AG04450 (cell line): ENCODE measurements around the gene INO80C. TPM values are rescaled to one million over a fixed set of nuclear protein-coding genes. Genes with fewer than 3 reads are reported as not detected.

Experiments
- CTCF ChIA-PET: fragments of 300-600, 350-600 bp; formaldehyde crosslinking; extraction: SDS; loops from one replicate; lab custom pipeline; 2022; ENCODE audit warnings: antibody characterized with exemption, inconsistent platforms; lab: Charles Lee
- POLR2A ChIA-PET: fragments of 350-600 bp; formaldehyde crosslinking; extraction: SDS; loops from one replicate; lab custom pipeline; 2021; ENCODE audit warnings: antibody characterized with exemption, inconsistent platforms; lab: Yijun Ruan, JAX
- DNase-seq: peaks from one replicate; pipeline ENCODE4 v3.0.0-alpha.2; 2011; ENCODE audit warnings: low read depth, low spot score
- H3K27ac ChIP-seq: one replicate; pipeline ENCODE4 v1.5.1; 2012; ENCODE audit warnings: low read depth, low read length, control low read depth
- H3K27me3 ChIP-seq: one replicate; pipeline ENCODE4 v1.6.0; 2012; ENCODE audit warnings: low read length; ENCODE audit not compliant: control insufficient read depth, insufficient read depth
- H3K4me3 ChIP-seq: 2 replicates; pipeline ENCODE4 v1.5.1; 2011; ENCODE audit warnings: mild to moderate bottlenecking, low read depth, low read length, control low read depth
- H3K9me3 ChIP-seq: 2 replicates; pipeline ENCODE4 v1.5.1; 2012; ENCODE audit warnings: low read length; ENCODE audit not compliant: control insufficient read depth, insufficient read depth
- polyA plus RNA-seq: library from polyadenylated mRNA; depleted of rRNA; stranded (reverse); fragments of >200 nt; gene quantifications from 2 replicates; pipeline ENCODE4 v1.2.3, GENCODE V29; 2011
- TF ChIP-seq, protein P1 (sequence below): IDR thresholded peaks from 2 replicates; pipeline ENCODE4 v1.5.1; 2011; ENCODE audit warnings: low read depth, low read length, control low read depth, inconsistent platforms

The INO80C gene
- polyA plus RNA-seq, 1 experiment = 13.2 TPM

DNA sequence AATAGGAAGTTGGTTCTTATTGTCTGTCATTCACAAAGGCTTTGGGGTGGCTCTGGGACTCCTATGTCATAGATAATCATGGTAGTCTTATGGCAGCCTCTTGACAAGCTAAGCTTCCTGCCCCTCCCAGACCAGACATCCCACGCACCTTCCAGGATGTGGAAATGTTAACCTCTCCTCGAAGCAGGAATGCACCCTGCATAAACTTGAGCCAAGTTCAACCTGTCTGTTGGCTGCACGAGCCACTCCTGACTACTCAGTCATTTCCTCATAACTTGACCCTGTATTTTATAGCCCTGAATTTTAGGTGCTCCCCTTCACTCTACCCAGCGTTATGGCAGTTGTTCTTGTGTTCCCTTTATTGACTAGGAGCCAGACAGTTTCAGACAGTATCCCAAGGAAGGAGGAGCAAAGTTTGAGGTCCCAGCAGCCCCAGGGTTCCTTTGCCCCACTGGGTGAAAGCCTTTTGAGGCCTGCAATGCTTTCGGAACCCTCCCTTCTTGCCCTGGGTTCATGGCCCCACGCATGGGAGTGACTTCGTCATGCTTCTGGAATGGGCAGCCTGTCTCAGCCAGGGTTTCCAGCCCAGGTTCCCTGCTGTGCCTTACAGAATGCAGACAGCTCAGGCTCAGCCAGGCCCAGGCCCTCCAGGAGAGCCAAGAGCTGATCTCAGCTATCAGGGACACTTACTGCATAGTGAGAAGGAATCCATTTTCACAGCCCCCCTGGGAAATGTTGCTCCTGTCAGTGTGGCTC lies 15.6 kb upstream of the INO80C start:
- ChIA-PET POLR2A (interaction anchor here (0.5 to 1.5 kb wide), 2 partner anchors 13 to 15 kb away, joined by 4 to 9 read pairs; partner anchors contain the start of gene INO80C), CTCF (interaction anchor here (0.6 kb wide), 1 partner anchor 15 kb away, joined by 5 read pairs; no protein-coding TSS in a partner anchor)
- Histone ChIP-seq H3K4me3 (no peak overlapping the region), H3K9me3 (no peaks in the 10 kb centered on the region), H3K27me3 (peaks cover 2% of the 10 kb centered on the region), H3K27ac (no peak overlapping the region)
- DNase-seq = no peak
- TF ChIP-seq, protein P1, sequence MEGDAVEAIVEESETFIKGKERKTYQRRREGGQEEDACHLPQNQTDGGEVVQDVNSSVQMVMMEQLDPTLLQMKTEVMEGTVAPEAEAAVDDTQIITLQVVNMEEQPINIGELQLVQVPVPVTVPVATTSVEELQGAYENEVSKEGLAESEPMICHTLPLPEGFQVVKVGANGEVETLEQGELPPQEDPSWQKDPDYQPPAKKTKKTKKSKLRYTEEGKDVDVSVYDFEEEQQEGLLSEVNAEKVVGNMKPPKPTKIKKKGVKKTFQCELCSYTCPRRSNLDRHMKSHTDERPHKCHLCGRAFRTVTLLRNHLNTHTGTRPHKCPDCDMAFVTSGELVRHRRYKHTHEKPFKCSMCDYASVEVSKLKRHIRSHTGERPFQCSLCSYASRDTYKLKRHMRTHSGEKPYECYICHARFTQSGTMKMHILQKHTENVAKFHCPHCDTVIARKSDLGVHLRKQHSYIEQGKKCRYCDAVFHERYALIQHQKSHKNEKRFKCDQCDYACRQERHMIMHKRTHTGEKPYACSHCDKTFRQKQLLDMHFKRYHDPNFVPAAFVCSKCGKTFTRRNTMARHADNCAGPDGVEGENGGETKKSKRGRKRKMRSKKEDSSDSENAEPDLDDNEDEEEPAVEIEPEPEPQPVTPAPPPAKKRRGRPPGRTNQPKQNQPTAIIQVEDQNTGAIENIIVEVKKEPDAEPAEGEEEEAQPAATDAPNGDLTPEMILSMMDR = no peak

GRCh38 chr18:35512761-35513160 lies 15.0 kb upstream of the INO80C start:
- Histone ChIP-seq H3K27ac (no peak overlapping the region), H3K4me3 (no peak overlapping the region), H3K27me3 (peaks cover 6% of the 10 kb centered on the region), H3K9me3 (no peaks in the 10 kb centered on the region)
- ChIA-PET CTCF (interaction anchor here (0.6 kb wide), 1 partner anchor 15 kb away, joined by 5 read pairs; no protein-coding TSS in a partner anchor), POLR2A (interaction anchor here (1.5 kb wide), 1 partner anchor 15 kb away, joined by 4 read pairs; the partner anchor contains the start of gene INO80C)
- DNase-seq = no peak
- TF ChIP-seq, protein P1 = no peak

DNA sequence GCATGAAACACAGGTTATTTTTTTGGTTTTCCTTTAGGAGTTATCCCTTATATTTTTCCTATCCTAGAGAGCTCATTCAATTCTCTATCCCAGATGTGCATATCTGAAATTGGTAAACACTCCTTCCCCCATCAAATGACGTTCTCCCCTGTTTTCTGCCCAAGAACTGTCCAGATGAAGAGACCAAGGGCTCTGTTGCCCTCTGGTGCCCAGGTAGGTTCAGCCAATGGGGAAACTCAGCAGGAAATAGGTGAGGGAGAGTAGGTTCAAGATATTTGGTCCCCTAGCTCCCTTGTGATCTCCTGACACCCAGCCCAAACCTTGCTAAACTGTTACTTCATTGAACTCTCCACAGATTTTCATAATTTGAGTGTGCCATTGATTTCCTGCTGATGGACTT lies 14.1 kb upstream of the INO80C start:
- DNase-seq = no peak
- no peaks in the 10 kb centered on the region for H3K9me3 ChIP-seq
- no peak overlapping the region for H3K4me3 ChIP-seq
- ChIA-PET POLR2A (no interaction called here), CTCF (interaction anchor here (0.5 kb wide), 1 partner anchor 507 kb away, joined by 6 read pairs; no protein-coding TSS in a partner anchor)
- TF ChIP-seq, protein P1 = 0 out of 2 replicates have a peak, but pooled peaks have one; percentile 8
- peaks cover 6% of the 10 kb centered on the region for H3K27me3 ChIP-seq
- no peak overlapping the region for H3K27ac ChIP-seq

DNA sequence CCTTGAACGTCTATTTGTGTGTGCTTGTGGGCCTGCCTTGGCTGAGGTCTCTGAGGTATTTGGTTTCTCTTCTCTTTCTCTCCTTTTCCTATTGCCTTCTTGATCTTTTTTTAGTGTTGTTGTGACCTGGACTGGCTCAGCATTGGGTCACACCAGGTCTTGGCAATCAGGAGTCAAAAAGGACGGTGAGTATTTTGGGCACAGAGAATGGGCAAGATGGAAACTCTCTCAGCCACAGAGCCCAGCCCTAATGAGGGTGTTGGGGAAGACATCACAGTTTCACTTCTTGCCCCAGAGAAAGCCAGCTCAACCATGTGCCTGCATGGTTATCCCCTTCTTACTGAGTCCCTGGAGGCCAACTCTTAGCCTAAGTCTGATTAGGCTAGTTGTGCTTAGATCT lies 13.7 kb upstream of the INO80C start:
- TF ChIP-seq, protein P1 = no peak
- Histone ChIP-seq H3K27ac (no peak overlapping the region), H3K9me3 (no peaks in the 10 kb centered on the region), H3K4me3 (no peak overlapping the region), H3K27me3 (peaks cover 6% of the 10 kb centered on the region)
- no peak for DNase-seq
- POLR2A ChIA-PET = no interaction called here
- CTCF ChIA-PET = interaction anchor here (0.5 kb wide), 1 partner anchor 507 kb away, joined by 6 read pairs; no protein-coding TSS in a partner anchor

DNA sequence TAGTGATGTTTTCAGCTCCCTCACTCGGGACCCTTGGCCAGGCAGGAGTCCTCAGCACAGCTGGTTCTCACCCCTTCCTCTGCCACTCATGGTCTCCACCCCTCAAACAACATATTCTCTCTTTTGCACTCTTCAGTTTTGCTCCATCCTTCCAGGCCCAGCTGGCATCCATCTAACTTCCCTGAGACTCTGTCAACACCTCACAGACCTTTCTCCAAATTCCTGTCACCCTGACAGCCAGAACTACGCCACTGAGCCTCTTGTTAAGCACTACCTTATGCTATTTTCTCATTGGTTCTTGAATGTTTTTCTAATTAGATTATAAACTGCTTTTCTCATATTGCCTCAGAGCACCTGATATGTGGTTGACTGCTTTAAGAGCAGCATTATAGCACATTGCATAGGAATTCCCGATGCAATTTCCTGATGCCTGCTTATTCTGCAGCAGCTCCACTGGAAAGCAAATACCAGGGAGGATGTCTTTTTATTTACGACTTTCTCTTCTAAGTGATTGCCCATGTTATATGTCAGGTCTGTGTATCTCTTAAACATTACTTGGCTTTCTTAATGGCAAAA lies 12.4 kb upstream of the INO80C start:
- ChIA-PET CTCF (no interaction called here), POLR2A (no interaction called here)
- no peak for DNase-seq
- Histone ChIP-seq H3K27ac (no peak overlapping the region), H3K4me3 (no peak overlapping the region), H3K27me3 (peaks cover 6% of the 10 kb centered on the region), H3K9me3 (no peaks in the 10 kb centered on the region)
- TF ChIP-seq, protein P1 = no peak
